Omental fat pad (tissue), 4 donors: Measurements from ENCODE around the gene ZSCAN25. TPM values are rescaled to one million over a fixed set of nuclear protein-coding genes. Genes with fewer than 3 reads are reported as not detected.
"Not testable (repeated sequence)": the region's sequence is repeated elsewhere in the genome, so short reads cannot be mapped to it uniquely, and the experiment has no call there.

Source experiments
- ATAC-seq: fragments of 150-250 bp; one replicate; pipeline ENCODE4 v1.9.1; 2016; ENCODE audit warnings: mild to moderate bottlenecking, moderate library complexity; ENCODE audit not compliant: low FRiP score
- DNase-seq: peaks from one replicate; pipeline ENCODE4 v3.0.0-alpha.2; 2019; ENCODE audit warnings: low spot score
- CTCF ChIP-seq, 3 donors: fragments of 450-650 bp; IDR thresholded peaks; one replicate each; pipeline ENCODE4 v1.5.1; 2016 to 2017; ENCODE audit warnings: antibody characterized with exemption in 3 of 3, mild to moderate bottlenecking in 3 of 3, moderate library complexity in 2 of 3
- total RNA-seq, 4 donors: library from RNA; depleted of rRNA; stranded (reverse); fragments of >200 nt; gene quantifications; one replicate each; pipeline ENCODE4 v1.1.0, GENCODE V29; 2016

The ZSCAN25 gene
- total RNA-seq, 4 donors from 2014 or later: 9.1 to 21.0 (median 15.0) TPM

- ATAC-seq (no peak), DNase-seq (no peak)
- no peak for TF ChIP-seq CTCF (IDR thresholded peaks at IDR 0.05)
These were observed 9.2 kb downstream of the ZSCAN25 start for GRCh38 chr7:99625961-99626360.

DNA sequence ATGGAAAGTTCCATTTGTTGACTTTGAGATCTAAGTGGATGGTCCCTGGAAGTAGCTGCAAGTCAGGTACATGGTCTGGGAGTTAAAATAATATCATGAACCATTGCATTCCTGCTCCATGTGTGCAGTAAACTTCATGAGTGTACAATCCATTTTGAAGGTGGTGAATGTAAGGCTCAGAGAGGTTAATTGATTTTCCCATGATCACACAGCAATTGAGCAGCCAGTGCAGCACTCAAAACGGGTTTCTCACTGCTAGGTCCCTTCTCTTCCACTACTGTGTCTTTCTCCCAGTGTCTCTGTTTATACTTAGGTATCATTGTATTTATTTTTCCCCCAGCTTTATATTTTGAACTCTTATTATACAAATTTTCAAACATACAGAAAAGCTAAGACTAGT lies 9.9 kb downstream of the ZSCAN25 start:
- no peak for TF ChIP-seq CTCF (IDR thresholded peaks at IDR 0.05)
- no peak for ATAC-seq
- DNase-seq: no peak

- DNase-seq (no peak), ATAC-seq (no peak)
- TF ChIP-seq CTCF (IDR thresholded peaks at IDR 0.05): no peak
These were observed 10.8 kb downstream of the ZSCAN25 start for GRCh38 chr7:99627513-99627912.

- DNase-seq: no peak
- TF ChIP-seq CTCF (IDR thresholded peaks at IDR 0.05): no peak
- ATAC-seq: no peak
These were observed 12.0 kb downstream of the ZSCAN25 start for GRCh38 chr7:99628471-99629465.

GRCh38 chr7:99629643-99630042 lies 12.9 kb downstream of the ZSCAN25 start:
- DNase-seq (no peak), ATAC-seq (no peak)
- TF ChIP-seq CTCF (IDR thresholded peaks at IDR 0.05): no peak

GRCh38 chr7:99631295-99632109 lies 14.8 kb downstream of the ZSCAN25 start:
- ATAC-seq (peak; percentile 83), DNase-seq (no peak)
- no peak for TF ChIP-seq CTCF (IDR thresholded peaks at IDR 0.05)

DNA sequence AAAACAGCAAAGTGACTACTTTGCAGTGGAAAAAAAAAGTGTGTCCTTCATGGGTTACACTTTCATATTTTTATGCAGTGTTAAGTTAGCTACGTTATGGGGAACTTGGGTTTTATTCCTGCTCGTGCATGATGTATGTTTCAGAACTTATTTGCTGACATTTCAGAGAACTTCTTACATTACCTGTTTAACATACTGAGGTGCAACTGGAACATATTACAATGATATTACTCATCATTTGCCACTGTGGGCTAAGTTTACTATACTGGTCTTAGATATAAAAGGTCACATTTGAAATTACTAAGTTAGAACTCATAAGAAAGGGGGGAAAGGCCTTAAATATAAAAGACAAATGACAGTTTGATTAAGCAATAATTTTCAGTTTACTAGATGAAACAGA lies 20.7 kb downstream of the ZSCAN25 start:
- DNase-seq: not testable (repeated sequence)

More for the DNA sequence above, 20.7 kb downstream of the ZSCAN25 start:
- not testable (repeated sequence) for ATAC-seq
